ENCODE measurements around the gene CDSN.

Gene CDSN

DNA sequence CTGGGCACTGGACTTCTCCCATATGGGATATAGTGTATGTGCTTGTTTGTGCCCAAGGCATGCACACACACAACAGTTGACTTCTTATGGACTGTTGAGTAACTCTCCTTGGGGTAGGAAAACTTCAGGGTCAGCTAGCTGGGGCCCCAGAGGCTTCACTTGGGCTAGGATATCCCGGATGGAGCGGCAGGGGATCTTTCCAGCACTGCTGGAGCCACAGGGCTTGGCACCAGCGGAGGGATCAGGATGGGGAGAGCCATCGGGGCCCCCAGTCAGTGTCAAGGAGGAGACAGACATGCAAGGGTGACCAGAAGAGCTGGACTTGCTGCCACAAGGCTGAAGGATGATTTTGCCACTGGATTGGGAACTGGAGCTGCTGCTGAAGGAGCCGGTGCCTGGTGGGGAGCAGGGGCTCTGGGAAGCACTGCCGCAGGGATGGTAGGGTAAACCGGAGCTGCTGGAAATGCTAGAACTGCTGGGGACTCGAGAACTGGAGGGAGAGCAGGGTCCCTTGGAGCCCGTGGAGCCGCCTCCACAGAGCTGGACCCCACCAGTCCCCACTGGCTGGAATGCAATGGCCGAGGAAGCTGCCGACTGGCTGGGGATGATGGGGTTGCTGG, 4.2 kb downstream of the CDSN start:
- no peak for DNase-seq

DNA sequence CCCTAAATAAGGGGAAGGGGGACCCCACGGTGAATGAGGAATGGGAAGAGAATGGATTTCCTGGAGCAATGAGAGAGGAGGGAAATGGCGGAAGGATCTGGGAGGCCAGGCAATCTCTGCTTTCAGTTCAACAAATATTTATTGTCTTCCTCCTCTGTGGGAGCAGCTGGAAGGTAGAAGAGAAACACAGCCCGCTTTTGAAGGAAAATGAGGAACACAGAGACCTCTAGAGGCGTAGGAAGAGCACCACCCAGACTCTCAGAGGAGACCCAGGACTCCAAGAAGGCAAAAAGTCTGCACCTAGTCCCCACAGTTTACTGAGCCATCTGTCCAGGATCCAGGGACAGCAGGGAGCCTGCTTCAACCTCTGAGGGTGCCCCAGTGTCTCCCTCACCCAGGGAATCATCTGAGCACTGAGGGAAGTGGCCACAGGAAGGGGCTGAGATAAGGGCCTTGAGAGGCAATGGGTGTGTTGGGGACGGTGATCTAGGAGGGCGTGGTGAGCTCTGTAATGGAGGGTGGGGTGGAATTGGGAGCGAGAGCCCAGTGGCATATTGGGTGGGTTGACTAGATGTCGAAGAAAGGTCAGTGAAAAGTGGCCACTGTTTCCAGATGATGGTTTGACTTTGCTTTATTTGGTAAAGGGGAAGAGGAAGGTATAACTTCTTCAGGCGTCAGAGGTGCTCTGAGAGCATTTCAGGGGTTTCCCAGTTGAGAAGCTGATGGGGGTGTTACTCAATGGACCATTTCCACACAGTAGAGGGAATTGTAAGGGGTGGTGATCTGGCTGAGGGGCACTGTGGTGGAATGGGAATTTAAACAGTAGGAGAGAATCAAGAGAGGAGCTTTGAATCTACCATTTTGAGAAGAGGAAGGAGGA, 5.0 kb downstream of the CDSN start:
- no peak for DNase-seq

DNA sequence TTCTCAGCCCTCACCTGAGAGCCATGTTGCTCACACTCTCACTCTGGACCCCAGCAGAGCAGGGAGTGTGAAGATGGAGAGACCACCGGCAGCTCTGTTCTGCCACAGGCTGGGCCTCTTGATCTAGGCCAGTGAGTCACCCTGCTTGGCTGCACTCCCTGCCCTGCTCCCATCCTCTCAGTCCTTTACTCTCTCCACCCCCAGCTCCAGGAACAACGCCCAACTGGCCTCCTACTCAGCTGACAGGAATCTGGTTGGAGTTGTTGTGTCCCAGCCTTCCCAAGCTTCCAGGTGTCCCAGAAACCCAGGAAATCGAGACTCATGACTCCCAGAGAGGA, 5.7 kb downstream of the CDSN start, which contains the start of gene PSORS1C1:
TSS of gene PSORS1C1 (plus strand) at position 260 of the 338 bp plus-strand sequence. CDS start 14,833 bp downstream, outside the sequence.
- DNase-seq: no peak

DNA sequence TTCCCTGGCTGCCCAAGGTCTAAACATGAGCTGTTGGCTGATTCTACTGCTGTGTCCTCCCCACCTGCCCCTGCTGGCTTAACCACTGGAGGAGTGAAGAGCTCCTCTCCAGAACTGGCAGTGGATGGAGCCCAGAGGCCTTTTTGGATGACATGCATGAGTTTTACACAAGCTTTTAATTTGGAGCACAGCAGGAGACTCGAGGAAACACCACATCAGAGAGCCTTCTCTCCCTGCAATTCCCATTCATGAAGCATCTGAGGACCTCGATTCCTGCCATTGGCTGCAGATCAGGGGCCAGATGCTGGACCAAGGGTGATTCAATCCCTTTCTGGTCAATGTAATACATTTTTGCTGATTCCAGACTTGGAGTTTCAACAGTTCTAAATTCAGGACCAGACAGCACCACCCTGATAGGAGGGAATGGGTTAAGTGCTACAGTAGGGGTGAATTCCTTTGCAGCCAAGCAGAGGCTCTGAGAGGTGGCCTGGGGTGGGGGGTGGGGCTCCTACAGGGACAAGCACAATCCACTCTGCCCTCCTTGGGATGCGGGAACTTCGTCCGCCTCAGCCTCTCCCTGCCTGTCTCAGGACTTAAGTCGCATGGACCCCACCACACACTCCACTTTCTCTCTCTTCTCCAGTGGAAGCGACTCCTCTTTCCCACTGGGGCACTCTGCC, 6.2 kb downstream of the CDSN start:
- DNase-seq: no peak

DNA sequence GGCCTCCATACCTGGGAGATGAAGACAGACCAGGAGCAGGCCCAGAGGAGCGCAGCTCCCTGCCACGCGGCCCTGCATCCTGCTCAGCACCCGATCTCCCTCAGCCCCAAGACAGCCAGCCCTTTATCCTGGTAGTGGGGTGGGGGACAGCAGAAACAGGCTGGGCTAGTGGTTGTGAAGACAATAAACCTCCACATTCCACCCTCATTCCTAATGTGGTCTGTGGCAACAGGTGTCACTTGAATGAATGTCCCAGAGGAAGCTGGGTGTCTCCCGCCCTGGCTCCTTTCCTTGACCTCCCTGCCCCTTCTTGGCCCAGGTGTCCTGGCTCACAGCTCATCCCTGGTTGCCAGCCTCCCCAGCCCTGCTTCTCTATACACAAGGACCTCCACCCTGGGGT, 7.8 kb downstream of the CDSN start, which contains the start of gene C6orf15:
TSS of gene C6orf15 (minus strand) at position 98 of the 400 bp plus-strand sequence. CDS start at position 78, 20 bp downstream.
- no peak for DNase-seq

DNA sequence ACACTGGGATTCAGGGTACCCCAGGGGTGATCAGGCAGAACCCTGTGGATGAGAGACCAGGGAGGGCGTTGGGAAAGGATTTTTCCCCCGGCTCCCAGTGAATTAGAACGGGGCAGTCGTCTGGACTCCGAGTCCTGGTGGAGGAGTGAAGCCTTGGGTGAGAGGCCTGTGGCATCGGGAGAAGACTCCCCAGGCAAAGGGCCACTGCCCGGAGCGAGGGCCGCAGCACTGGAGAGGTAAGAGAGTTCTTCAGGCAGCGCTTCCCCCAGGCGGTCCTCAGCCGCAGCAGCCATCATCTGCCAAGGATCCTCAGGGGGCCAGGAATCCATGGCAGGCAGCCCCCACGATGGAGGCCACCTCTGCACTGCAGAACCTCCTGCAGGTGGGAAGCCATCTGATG, 8.5 kb downstream of the CDSN start:
- DNase-seq: no peak

DNA sequence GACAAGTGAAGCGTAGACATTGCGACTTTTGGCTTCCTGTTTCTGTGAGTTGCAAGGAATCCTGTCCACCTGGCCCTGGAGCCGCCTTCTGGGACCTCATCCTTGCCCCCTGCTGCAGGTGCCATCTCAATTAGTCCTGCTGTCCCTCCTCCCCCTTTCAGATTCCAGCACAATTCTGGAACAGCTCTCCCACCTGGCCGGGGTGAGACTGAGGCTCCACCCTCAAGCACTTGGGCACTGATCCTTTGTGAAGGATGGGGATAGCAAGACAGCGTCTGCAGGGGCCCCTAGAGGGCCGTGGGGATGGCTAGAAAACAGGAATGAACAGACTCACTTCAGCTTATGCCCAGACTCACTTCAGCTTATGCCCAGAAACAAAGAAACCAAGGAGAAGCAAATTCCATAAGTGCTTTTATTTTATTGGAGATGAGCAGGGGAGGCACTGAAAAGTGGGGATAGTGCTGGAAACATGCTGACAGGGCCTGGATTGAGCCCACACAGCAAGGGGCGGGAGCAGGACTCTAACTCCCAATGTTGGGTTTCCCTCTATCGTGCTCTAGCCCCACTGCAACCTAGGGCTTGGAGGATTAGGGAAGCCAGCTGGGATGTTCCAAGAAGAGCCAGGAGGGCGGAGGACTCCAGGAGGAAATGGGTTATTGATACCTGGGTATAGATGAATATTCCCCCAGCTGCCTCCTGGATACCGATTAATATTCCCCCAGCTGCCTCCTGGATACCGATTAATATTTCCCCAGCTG, 9.2 kb downstream of the CDSN start:
- DNase-seq: no peak

DNA sequence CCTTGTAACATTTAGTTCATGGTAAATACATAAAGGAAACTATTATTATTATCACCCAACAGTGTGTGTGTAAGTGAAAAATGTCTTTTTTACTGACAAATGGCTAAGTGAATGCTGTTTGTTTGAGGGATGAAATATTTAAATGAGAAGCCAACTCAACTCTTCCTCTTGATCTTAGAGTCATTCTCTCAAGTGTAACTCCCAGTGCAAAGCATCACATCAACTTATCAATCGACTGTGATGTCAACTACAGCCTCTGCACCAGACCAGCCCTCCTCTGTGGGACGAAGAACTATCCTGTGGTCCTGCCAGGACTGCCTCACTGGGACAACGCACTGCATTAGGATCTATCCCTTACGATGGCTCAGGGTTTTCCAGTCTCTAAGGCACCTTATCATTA, 13.2 kb downstream of the CDSN start:
- no peak for DNase-seq

DNA sequence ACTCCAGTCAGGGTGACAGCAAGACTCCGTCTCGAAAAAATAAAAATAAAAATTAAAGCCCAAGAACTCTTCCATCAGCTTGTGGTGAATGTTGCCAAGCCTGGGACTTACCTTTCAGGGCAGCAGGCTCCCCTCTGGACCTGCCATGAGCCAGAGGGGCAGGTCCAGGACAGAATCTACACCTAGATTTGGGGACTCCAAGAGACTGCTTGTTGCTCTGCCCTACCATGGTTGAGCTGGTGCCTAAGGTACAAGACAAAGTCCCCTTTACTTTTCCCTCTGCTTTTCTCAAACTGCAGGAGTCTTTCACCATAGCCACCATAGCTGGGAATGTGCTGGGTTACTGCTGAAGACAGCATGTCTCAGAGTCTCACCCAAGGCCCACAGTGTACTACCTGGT, 17.1 kb downstream of the CDSN start:
- no peak for DNase-seq

DNA sequence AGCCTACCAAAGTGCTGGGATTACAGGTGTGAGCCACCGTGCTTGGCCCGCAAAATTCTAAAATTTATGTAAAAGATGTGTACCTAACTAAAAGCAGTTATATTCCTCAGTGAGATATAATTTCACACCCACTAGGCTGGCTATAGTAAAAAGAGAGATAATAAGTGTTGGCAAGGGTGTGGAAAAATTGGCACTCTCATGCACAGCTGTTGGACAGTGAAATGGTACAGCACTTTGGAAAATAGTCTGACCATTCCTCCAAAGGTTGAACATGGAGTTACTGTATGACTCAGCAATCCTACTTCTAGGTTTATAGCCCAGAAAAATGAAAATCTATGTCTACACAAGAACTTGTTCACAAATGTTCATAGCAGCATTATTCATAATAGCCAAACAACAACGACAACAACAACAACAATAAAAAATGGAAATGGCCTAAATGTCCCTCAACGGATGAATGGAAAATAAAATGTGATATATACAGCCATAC, 21.8 kb downstream of the CDSN start:
- no peak for DNase-seq

DNA sequence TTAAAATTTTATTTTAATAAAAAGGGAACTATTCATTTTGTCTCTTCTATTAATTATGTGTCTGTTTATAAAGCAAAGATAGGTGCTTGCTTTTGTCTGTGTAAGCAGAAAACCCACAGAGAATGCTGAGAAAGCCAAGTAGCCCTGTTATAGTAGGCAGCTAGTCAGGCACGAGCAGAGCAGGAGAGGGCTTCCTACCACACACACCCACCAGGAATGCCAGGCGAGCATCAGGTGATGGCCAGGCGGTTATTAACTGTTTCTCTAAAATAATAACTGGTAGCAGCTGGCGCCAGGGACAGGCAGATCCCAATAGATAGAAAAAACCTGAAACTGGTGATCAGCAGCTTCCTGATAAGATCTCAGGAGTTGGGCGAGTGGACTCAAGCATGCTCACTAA, 23.6 kb downstream of the CDSN start:
- no peak for DNase-seq

DNA sequence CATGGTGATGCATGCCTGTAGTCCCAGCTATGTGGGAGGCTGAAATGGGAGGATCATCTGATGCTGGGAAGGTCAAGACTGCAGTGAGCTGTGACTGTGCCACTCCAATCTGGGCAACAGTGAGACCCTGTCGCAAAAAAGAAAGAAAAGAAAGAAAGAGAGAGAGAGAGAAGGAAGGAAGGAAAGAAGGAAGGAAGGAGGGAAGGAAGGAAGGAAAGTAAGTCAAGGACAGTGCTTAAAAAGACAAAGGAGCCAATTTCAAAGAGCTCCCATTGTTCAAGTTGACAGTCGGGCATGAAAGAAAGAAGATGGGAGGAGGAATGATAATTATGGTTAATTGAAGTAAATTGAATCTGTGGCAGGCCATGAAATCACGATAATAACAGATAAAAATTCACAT, 24.0 kb downstream of the CDSN start:
- DNase-seq: no peak

DNA sequence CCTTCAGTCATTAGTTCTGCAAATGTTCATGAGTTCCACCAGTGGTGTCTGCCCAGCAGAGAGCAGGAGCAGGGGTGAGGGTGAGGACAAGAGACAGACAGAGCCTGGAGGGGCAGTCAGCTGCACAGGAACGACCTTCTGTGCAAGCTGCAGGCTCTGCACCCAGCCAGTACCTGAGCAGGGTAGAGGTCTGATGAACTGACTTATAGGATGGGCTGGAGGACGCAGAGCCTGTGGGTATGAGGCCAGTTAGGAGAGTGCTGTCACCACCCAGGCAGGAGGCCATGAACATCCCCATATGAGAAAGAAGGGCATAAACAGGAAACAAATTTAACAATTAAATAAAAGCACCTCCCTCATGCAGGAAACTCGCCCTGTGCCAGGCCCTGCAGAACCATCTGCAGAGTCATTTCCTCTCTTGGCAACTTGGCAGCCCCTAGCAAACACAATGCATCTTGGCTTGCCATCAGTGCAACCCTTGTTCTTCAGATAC, 25.8 kb downstream of the CDSN start:
- DNase-seq: no peak

DNA sequence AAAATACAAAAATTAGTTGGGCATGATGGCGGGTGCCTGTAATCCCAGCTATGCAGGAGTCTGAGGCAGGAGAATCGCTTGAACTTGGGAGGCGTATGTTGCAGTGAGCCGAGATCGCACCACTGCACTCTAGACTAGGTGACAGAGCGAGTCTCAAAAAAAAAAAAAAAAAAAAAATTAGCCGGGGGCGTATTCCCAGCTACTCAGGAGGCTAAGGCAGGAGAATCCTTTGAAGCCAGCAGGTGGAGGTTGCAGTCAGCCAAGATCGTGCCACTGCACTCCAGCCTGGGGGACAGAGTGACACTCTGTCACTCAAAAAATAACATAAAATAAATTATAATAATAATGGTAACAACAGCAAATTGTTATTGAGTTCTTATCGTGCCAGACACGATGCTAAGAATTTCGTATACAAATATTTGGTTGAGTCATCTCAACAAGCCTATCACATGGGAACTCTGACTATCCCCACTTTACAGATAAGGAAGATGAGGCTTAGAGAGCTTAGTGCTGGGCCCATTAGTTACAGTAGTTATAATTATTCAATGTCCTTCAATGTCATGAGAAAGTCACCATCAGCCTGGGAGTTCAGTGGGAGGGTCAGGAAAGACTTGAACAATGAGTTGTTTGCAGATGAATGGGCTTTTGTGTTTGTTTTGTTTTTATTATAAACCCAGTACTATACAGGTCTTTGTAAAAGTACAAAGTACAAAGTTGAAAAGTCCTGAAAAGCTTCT, 27.3 kb downstream of the CDSN start:
- DNase-seq: no peak

DNA sequence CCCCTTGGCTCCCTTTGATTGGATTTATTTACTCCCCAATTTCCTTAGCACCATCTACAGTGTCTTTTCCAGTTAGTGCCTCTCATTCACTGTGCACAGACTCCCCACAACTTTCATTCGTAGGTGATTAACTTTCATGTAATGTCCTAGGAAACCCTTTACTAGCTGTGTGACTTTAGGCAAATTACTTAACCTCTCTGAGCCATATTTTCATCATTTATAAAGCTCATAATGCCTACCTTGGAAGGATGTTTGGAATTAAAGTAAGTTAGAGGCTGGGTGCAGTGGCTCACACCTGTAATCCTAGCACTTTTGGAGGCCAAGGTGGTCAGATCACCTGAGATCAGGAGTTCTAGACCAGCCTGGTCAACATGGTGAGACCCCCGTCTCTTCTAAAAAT, 28.0 kb downstream of the CDSN start:
- DNase-seq: no peak

DNA sequence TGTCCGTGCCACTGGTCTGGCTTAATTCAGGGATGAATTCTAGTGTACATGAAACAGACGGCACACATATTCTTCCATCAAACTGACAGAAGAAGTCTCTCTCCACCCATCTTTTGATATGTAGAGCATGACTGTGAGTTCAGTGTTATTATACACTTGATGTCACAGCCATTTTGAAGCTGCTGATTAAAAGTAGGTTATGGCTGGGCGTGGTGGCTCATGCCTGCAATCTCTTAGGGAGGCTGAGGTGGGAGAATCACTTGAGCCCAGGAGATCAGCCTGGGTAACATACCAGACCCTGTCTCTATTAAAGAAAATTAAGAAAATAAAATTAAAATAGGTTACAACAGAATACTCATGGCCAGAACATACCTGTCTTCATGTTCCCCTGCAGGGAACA, 28.6 kb downstream of the CDSN start:
- DNase-seq: no peak

DNA sequence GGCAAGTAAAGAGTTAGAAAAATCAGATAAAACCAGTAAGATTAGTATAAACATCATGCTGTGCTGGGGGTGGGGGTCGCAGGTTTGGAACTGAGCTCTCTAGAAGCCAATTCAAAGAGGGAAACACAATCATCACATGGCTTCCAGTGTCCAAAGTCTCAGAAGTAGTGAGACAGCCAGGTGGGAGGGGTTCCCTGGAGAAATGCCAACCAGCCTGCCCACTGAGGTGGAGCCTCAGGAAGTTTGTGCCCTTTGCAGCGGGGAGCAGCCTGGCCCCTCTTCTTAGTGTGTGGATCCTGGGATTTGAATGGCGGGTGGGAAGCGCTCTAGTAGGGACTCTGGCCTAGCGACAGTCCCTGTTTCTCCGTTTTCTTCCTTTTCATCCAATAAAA, 29.3 kb downstream of the CDSN start:
- DNase-seq: no peak

DNA sequence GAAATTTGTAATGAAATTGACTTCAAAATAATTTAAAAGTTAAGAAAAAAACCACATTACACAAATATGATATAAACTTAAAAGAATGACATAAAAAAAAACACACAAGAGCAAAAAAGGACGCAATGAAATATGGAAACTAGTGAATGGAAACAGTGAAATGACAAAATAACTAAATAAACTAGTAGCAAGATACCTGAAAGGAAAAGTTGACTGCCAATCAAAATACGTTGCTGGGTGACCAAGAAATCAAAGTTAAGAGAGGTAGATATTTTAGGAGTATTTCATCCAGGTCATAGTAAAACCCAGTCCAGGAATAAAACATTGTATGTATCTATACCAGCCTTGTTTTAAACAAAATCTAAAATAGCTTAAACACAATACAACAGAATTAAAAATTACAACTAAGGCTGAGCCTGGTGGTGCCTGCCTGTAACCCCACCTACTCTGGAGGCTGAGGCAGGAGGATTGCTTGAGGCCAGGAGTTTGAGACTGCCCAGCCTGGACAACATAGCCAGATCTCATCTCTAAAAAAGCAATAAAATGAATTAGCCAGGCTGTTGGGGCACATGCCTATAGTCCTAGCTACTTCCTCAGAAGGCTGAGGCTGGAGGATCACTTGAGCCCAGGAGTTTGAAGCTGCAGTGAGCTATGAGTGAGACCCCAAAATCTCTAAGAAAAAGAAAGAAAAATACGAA, 29.8 kb downstream of the CDSN start:
- no peak for DNase-seq

DNA sequence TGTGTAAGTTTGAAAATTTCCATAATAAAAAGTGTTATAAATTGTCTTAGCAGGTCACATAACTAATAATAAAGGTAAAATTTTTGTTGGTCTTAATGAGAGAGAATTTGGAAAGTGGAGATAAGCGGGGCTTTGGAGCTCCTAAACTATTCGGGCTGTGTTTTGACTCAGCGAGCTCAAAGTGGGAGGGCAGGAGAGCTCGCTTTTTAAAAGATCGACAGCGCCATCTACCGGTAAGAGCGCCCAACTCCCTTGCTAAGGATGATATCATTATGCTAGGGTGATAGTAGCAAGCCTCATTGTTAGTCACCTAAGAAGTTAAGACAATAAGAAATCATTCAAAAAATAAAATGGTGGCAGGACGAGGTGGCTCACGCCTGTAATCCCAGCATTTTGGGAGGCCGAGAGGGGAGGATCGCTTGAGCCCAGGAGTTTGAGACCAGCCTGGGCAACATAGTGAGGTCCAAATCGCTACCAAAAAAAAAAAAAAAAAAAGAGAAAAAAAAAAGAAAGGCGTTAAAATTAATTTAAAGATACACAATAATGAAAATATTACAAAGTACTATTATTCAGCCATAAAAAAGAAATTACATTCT, 32.7 kb downstream of the CDSN start:
- no peak for DNase-seq

DNA sequence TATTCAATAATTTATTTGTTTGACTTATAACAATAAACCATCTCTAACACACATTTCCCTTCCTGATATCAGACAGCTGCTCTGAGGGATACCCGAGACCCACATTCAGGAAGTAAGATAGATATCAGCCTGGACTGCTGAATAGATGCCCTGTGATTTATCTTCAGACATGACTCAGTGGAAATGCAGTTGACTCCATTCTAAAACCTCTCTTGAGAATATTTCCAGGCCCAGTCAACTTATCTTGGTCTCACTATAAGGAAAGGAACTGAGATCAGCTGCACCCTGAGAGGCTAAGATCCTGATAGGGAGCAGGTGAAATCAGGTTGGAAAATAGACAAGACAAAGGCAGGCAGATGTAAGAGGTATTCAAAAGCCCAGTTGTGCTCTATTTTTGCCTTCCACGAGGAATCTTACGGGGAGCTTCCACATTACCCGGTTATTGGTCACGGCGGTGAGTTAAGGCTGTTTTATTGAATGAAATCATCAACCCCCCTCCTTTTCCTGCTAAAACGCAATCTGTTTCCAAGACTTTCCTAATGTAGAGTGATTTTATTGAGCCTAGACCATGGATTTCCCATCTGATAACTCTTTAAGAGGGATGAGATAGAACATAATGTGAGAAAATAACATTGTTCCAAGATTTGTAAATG, 33.3 kb downstream of the CDSN start:
- no peak for DNase-seq
